Measurements from ENCODE around the gene CLPTM1L.

- TF ChIP-seq, protein P1, sequence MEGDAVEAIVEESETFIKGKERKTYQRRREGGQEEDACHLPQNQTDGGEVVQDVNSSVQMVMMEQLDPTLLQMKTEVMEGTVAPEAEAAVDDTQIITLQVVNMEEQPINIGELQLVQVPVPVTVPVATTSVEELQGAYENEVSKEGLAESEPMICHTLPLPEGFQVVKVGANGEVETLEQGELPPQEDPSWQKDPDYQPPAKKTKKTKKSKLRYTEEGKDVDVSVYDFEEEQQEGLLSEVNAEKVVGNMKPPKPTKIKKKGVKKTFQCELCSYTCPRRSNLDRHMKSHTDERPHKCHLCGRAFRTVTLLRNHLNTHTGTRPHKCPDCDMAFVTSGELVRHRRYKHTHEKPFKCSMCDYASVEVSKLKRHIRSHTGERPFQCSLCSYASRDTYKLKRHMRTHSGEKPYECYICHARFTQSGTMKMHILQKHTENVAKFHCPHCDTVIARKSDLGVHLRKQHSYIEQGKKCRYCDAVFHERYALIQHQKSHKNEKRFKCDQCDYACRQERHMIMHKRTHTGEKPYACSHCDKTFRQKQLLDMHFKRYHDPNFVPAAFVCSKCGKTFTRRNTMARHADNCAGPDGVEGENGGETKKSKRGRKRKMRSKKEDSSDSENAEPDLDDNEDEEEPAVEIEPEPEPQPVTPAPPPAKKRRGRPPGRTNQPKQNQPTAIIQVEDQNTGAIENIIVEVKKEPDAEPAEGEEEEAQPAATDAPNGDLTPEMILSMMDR (IDR thresholded peaks at IDR 0.05): no peak
- TF ChIP-seq POLR2A (IDR thresholded peaks at IDR 0.05) (no peak), EP300 (IDR thresholded peaks at IDR 0.05) (no peak)
Measured at GRCh38 chr5:1338506-1339070, 6.3 kb downstream of the CLPTM1L start.

Measured in sigmoid colon (tissue), 4 donors.